GM12865 (cell line): ENCODE measurements around the gene PNPLA7.
"Not testable (repeated sequence)": the region's sequence is repeated elsewhere in the genome, so short reads cannot be mapped to it uniquely, and the experiment has no call there.

Experiments
- DNase-seq: peaks from one replicate; pipeline ENCODE4 v3.0.0; 2010; ENCODE audit warnings: low read depth
- H3K4me3 ChIP-seq: 2 replicates; pipeline ENCODE4 v1.5.1; 2011; ENCODE audit warnings: mild to moderate bottlenecking, low read depth, low read length, control low read depth
- TF ChIP-seq, protein P1 (sequence below): IDR thresholded peaks from 2 replicates; pipeline ENCODE4 v1.5.1; 2011; ENCODE audit warnings: low read length, control low read depth, low read depth, inconsistent platforms; ENCODE audit not compliant: insufficient read depth; ENCODE audit errors: missing control alignments

PNPLA7 gene

GRCh38 chr9:137516144-137516917 lies 33.9 kb downstream of the PNPLA7 start:
- TF ChIP-seq, protein P1, sequence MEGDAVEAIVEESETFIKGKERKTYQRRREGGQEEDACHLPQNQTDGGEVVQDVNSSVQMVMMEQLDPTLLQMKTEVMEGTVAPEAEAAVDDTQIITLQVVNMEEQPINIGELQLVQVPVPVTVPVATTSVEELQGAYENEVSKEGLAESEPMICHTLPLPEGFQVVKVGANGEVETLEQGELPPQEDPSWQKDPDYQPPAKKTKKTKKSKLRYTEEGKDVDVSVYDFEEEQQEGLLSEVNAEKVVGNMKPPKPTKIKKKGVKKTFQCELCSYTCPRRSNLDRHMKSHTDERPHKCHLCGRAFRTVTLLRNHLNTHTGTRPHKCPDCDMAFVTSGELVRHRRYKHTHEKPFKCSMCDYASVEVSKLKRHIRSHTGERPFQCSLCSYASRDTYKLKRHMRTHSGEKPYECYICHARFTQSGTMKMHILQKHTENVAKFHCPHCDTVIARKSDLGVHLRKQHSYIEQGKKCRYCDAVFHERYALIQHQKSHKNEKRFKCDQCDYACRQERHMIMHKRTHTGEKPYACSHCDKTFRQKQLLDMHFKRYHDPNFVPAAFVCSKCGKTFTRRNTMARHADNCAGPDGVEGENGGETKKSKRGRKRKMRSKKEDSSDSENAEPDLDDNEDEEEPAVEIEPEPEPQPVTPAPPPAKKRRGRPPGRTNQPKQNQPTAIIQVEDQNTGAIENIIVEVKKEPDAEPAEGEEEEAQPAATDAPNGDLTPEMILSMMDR, result no peak
- no peak for DNase-seq
- no peak overlapping the region for H3K4me3 ChIP-seq

- DNase-seq, result no peak
- no peak overlapping the region for H3K4me3 ChIP-seq
- TF ChIP-seq, protein P1, result no peak
Measured at GRCh38 chr9:137515338-137515724, 34.9 kb downstream of the PNPLA7 start.

DNA sequence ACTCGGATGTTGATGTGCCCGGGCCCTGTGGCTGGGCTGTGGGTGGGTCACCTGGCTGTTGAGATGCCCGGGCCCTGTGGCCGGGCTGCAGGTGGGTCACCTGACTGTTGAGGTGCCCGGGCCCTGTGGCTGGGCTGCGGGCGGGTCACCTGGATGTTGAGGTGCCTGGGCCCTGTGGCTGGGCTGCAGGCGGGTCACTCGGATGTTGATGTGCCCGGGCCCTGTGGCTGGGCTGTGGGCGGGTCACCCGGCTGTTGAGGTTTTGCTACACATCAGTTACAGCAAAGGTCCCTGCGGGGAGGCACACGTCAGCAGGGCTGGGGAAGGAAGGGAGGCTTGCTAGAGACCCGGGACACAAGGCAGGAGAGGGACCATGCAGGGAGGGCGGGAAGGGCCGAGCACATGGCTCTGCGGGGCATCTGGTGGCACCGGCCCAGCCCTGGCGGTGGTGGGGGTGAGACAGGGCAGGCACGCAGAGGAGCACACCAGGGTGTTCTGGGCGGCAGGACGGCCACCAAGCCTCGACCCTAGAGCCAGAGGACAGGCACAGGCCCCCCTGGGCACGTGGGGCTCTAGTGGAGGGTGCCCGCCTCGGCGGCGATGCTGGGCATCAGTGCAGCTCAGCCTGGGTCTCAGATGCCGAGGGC lies 35.4 kb downstream of the PNPLA7 start:
- DNase-seq, result no peak
- TF ChIP-seq, protein P1, result no peak
- no peak overlapping the region for H3K4me3 ChIP-seq

DNA sequence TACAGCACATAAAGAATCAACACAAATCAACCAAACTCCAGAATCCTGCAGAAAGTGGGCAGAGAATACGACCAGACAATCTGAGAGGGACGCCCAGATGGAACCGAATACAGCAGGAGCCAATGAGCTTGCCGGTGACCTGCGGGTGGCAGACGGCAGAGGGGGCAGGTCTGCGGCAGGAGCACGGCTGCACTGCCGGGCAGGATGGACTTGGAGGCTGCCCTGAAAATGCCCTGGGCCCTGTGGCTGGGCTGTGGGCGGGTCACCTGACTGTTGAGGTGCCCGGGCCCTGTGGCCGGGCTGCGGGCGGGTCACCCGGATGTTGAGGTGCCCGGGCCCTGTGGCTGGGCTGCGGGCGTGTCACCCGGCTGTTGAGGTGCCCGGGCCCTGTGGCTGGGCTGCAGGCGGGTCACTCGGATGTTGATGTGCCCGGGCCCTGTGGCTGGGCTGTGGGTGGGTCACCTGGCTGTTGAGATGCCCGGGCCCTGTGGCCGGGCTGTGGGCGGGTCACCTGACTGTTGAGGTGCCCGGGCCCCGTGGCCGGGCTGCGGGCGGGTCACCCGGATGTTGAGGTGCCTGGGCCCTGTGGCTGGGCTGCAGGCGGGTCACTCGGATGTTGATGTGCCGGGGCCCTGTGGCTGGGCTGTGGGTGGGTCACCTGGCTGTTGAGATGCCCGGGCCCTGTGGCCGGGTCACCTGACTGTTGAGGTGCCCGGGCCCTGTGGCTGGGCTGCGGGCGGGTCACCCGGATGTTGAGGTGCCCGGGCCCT lies 36.2 kb downstream of the PNPLA7 start:
- not testable (repeated sequence) for H3K4me3 ChIP-seq, DNase-seq

DNA sequence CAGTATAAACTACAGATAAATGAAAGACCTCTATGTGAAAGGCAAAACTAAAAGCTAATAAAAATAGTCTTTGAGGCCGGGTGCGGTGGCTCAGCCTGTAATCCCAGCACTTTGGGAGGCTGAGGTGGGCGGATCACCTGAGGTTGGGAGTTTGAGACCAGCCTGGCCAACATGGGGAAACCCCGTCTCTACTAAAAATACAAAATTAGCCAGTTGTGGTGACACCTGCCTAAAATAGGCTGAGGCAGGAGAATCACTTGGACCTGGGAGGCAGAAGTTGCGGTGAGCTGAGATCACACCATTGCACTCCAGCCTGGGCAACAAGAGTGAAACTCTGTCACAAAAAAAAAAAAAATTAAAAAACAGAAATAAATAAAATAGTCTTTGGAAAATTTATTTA lies 37.1 kb downstream of the PNPLA7 start:
- not testable (repeated sequence) for H3K4me3 ChIP-seq

DNA sequence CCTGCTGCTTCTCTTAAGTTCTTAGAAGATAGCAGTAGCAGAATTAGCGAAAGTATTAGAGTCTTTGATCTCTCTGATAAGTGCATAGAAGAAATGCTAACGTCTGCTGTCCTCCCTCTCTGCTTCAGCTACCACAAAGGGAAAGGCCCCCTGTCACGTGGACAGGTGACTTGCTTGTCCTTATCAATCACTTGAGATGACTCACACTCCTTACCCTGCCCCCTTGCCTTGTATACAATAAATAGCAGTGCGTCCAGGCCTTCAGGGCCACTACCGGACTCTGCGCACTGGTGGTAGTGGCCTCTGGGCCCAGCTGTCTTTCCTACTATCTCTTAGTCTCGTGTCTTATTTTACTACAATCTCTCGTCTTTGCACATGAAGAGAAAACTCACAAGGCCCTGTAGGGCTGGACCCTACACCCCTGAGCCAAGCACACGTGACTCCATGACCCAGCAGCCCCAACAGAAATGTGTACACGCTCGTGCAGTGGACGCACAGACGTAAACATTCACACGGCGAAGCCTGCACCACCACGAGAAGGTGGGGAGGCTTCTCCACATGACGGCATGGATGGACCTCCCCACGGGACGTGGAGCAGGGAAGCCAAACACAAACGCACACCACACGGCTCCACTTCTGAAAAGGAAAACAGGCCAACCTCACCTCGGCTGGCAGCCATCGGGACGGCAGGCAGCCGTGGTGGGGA lies 38.3 kb downstream of the PNPLA7 start:
- DNase-seq, result no peak
- H3K4me3 ChIP-seq, result no peak overlapping the region
- TF ChIP-seq, protein P1, result no peak

More for the DNA sequence above, 37.1 kb downstream of the PNPLA7 start:
- DNase-seq, result not testable (repeated sequence)

DNA sequence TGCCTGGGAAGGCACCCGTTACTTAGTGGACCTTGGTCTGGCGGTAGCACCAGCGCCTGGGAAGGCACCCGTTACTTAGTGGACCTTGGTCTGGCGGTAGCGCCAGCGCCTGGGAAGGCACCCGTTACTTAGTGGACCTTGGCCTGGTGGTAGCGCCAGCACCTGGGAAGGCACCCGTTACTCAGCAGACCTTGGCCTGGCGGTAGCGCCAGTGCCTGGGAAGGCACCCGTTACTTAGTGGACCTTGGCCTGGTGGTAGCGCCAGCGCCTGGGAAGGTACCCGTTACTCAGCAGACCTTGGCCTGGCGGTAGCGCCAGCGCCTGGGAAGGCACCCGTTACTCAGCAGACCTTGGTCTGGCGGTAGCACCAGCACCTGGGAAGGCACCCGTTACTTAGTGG lies 39.1 kb downstream of the PNPLA7 start:
- DNase-seq, result not testable (repeated sequence)

GRCh38 chr9:137509198-137509597 lies 41.0 kb downstream of the PNPLA7 start:
- DNase-seq, result no peak
- TF ChIP-seq, protein P1, result no peak
- no peak overlapping the region for H3K4me3 ChIP-seq

More for the DNA sequence above, 39.1 kb downstream of the PNPLA7 start:
- not testable (repeated sequence) for H3K4me3 ChIP-seq
